GM23248 (cell line): ENCODE data around the gene RIC3. TPM values are rescaled to one million over a fixed set of nuclear protein-coding genes. Genes with fewer than 3 reads are reported as not detected.

Experiments
- DNase-seq: peaks from one replicate; pipeline ENCODE4 v3.0.0-alpha.2; 2015
- H2AFZ ChIP-seq: fragments of 200-600 bp; sonication (generic); 2 replicates; pipeline ENCODE4 v1.6.1; 2016; ENCODE audit warnings: antibody characterized with exemption
- H3F3A ChIP-seq: fragments of 200-600 bp; sonication (generic); 2 replicates; pipeline ENCODE4 v1.6.1; 2016; ENCODE audit warnings: mild to moderate bottlenecking, antibody characterized with exemption, mixed run types; ENCODE audit not compliant: insufficient read depth
- H3K27ac ChIP-seq: fragments of 200-600 bp; sonication (generic); 2 replicates; pipeline ENCODE4 v1.5.1; 2016; ENCODE audit warnings: mild to moderate bottlenecking
- H3K27me3 ChIP-seq: fragments of 200-600 bp; sonication (generic); replicated peaks from 2 replicates; pipeline ENCODE4 v1.6.1; 2016; ENCODE audit warnings: mild to moderate bottlenecking; ENCODE audit not compliant: insufficient read depth
- H3K36me3 ChIP-seq: fragments of 200-600 bp; sonication (generic); 2 replicates; pipeline ENCODE4 v1.6.1; 2016; ENCODE audit warnings: low read depth, mild to moderate bottlenecking
- H3K4me1 ChIP-seq: fragments of 200-600 bp; sonication (generic); 2 replicates; pipeline ENCODE4 v1.6.1; 2016; ENCODE audit warnings: mild to moderate bottlenecking; ENCODE audit not compliant: insufficient read depth
- H3K4me2 ChIP-seq: fragments of 200-600 bp; sonication (generic); one replicate; pipeline ENCODE4 v1.6.1; 2016; ENCODE audit warnings: mild to moderate bottlenecking; ENCODE audit not compliant: unreplicated experiment
- H3K4me3 ChIP-seq: fragments of 200-600 bp; sonication (generic); 2 replicates; pipeline ENCODE4 v1.5.1; 2016; ENCODE audit warnings: mild to moderate bottlenecking
- H3K79me2 ChIP-seq: fragments of 200-600 bp; sonication (generic); 2 replicates; pipeline ENCODE4 v1.6.1; 2016; ENCODE audit warnings: mild to moderate bottlenecking; ENCODE audit not compliant: insufficient read depth
- H3K9ac ChIP-seq: fragments of 200-600 bp; sonication (generic); 2 replicates; pipeline ENCODE4 v1.6.1; 2016; ENCODE audit warnings: mild to moderate bottlenecking
- H3K9me2 ChIP-seq: fragments of 200-600 bp; sonication (generic); 2 replicates; pipeline ENCODE4 v1.6.1; 2016; ENCODE audit warnings: mixed run types, mild to moderate bottlenecking, moderate library complexity; ENCODE audit not compliant: insufficient read depth
- H3K9me3 ChIP-seq: fragments of 200-600 bp; sonication (generic); one replicate; pipeline ENCODE4 v1.6.1; 2017; ENCODE audit warnings: low read depth
- H4K20me1 ChIP-seq: fragments of 200-600 bp; sonication (generic); 2 replicates; pipeline ENCODE4 v1.6.0; 2016; ENCODE audit not compliant: insufficient read depth
- EZH2 ChIP-seq: fragments of 200-600 bp; sonication (generic); IDR thresholded peaks from 2 replicates; pipeline ENCODE4 v1.6.1; 2018; ENCODE audit warnings: antibody characterized with exemption, mild to moderate bottlenecking; ENCODE audit not compliant: insufficient read depth, poor library complexity, severe bottlenecking
- EZH2phosphoT487 ChIP-seq: fragments of 200-600 bp; sonication (generic); IDR thresholded peaks from 2 replicates; pipeline ENCODE4 v1.6.1; 2018; ENCODE audit warnings: antibody characterized with exemption, moderate library complexity, mild to moderate bottlenecking, low read depth; ENCODE audit not compliant: insufficient read depth
- WGBS, 2 experiments: methylation state at CpG; one replicate each; pipeline ENCODE4 v1.1.6; 2015 to 2017; ENCODE audit warnings: low lambda C conversion rate in 2 of 2, low coverage in 1 of 2; ENCODE audit errors: missing lambda C conversion rate in 2 of 2; 5-methylcytosine and 5-hydroxymethylcytosine counted together
- in situ Hi-C: fragments of 300-500 bp; cut with MboI; formaldehyde crosslinking; loops from 2 replicates; pipeline ENCODE4 v1.15.0; 2020
- polyA plus RNA-seq: library from polyadenylated mRNA; unstranded; fragments of >200 nt; fragmentation: Nextera tagmentation; extraction: Ambion mirVana; gene quantifications from 2 replicates; pipeline ENCODE4 v1.2.1, GENCODE V29; 2016
- total RNA-seq: library from RNA; depleted of rRNA; stranded (reverse); fragments of >200 nt; shearing (Covaris generic); gene quantifications from 2 replicates; pipeline ENCODE4 v1.2.3, GENCODE V29; 2014

The RIC3 gene
- total and polyA plus RNA-seq, 2 experiments from 2014 or later: 0.06 TPM; not detected in 1

DNA sequence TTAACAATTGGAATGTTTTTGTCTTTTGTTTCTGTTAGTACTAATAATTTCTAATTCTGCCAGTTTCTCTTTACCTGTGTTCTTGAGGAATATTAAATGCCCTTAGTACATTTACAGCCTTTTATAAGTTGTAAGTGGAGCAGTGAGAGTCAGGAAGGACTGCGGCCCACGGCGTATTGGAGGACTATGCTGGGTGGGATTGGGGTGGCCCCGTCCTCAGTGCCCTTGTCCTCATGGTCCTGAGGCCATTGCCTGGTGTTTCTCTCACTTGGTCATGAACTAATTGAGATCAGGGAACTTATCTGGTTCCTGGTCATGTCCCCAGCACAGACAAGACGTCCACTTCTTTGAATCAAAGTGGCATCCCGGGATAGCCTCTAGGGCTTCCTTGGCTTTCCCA is 84.5 kb downstream of the RIC3 start:
- Histone ChIP-seq H3K36me3 (no peaks in the 10 kb centered on the region), H2AFZ (no peak overlapping the region), H3K9ac (no peak overlapping the region), H3K9me2 (no peaks in the 10 kb centered on the region), H3K9me3 (no peaks in the 10 kb centered on the region), H3F3A (no peaks in the 10 kb centered on the region), H3K4me2 (no peak overlapping the region), H3K4me3 (no peak overlapping the region), H4K20me1 (no peaks in the 10 kb centered on the region), H3K79me2 (peaks cover 56% of the 10 kb centered on the region), H3K27me3 (no peaks in the 10 kb centered on the region), H3K27ac (no peak overlapping the region), H3K4me1 (peaks cover 5% of the 10 kb centered on the region; the same call in 1 of the 2 replicates)
- in situ Hi-C loops: no loop called here
- DNase-seq: no peak
- TF ChIP-seq EZH2: no peak
- no peak for TF ChIP-seq EZH2phosphoT487
- WGBS, 2 experiments: 89 to 92% methylated on average over 6 of the region's 6 CpGs

DNA sequence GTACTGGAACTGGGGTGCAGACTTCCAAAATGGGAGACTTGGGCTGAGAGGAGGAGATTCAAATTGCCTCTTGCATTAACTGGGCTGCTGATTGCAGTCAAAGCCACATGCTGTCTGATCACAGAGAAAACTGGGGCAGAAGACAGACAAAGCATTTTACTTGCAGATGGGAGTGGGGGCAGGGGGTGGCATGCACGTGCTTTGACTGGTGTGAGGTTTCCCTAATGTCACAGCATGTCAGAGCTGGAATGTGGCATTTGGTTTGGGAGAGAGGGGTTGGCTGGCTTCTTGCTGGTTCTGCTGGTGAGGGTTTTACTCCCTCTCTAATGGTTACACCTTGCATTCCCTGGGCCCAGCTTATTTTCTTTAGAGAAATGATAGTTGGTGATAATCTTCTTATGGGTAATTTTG is 84.9 kb downstream of the RIC3 start:
- no peaks in the 10 kb centered on the region for H4K20me1 ChIP-seq
- in situ Hi-C loops: no loop called here

DNA sequence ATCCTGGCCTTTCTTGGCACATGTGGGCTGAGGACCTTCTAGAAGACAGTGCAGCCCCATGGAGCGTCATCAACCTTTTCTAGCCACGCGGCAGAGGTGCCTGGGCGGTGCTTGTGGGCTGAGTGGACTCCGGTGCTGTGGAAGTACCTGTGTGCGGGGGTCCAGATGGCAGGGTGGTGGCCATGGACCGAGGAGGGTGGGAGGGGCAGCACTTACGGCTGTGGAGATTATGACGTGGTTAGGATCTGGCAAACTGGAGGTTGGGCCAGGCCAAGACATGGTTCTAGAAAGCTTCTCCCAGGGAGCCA is 85.8 kb downstream of the RIC3 start:
- H3K4me3 ChIP-seq: no peak overlapping the region
- H3K36me3 ChIP-seq: no peaks in the 10 kb centered on the region
- no peaks in the 10 kb centered on the region for H4K20me1 ChIP-seq
- H3K4me1 ChIP-seq: peaks cover 5% of the 10 kb centered on the region; the same call in 1 of the 2 replicates
- no peaks in the 10 kb centered on the region for H3K9me2 ChIP-seq
- H3K4me2 ChIP-seq: no peak overlapping the region
- peaks cover 46% of the 10 kb centered on the region for H3K79me2 ChIP-seq
- no peaks in the 10 kb centered on the region for H3F3A ChIP-seq
- no peaks in the 10 kb centered on the region for H3K9me3 ChIP-seq
- TF ChIP-seq EZH2 (no peak), EZH2phosphoT487 (no peak)
- in situ Hi-C loops: no loop called here
- H3K9ac ChIP-seq: no peak overlapping the region
- H3K27ac ChIP-seq: no peak overlapping the region
- DNase-seq: no peak
- no peak overlapping the region for H2AFZ ChIP-seq
- 77 to 78% methylated on average over 9 of the region's 9 CpGs for WGBS, 2 experiments
- H3K27me3 ChIP-seq: no peaks in the 10 kb centered on the region

More for the DNA sequence above, 84.9 kb downstream of the RIC3 start:
- H3K9me3 ChIP-seq: no peaks in the 10 kb centered on the region
- TF ChIP-seq EZH2phosphoT487 (no peak), EZH2 (no peak)
- no peaks in the 10 kb centered on the region for H3K36me3 ChIP-seq
- peaks cover 5% of the 10 kb centered on the region; the same call in 1 of the 2 replicates for H3K4me1 ChIP-seq
- no peak overlapping the region for H2AFZ ChIP-seq
- no peaks in the 10 kb centered on the region for H3K27me3 ChIP-seq
- H3F3A ChIP-seq: no peaks in the 10 kb centered on the region
- no peak overlapping the region for H3K4me3 ChIP-seq
- H3K4me2 ChIP-seq: no peak overlapping the region
- H3K79me2 ChIP-seq: peaks cover 55% of the 10 kb centered on the region
- WGBS, 2 experiments: 29 to 35% methylated on average over 1 of the region's 1 CpG
- no peak overlapping the region for H3K9ac ChIP-seq
- DNase-seq: no peak
- no peak overlapping the region for H3K27ac ChIP-seq
- no peaks in the 10 kb centered on the region for H3K9me2 ChIP-seq

DNA sequence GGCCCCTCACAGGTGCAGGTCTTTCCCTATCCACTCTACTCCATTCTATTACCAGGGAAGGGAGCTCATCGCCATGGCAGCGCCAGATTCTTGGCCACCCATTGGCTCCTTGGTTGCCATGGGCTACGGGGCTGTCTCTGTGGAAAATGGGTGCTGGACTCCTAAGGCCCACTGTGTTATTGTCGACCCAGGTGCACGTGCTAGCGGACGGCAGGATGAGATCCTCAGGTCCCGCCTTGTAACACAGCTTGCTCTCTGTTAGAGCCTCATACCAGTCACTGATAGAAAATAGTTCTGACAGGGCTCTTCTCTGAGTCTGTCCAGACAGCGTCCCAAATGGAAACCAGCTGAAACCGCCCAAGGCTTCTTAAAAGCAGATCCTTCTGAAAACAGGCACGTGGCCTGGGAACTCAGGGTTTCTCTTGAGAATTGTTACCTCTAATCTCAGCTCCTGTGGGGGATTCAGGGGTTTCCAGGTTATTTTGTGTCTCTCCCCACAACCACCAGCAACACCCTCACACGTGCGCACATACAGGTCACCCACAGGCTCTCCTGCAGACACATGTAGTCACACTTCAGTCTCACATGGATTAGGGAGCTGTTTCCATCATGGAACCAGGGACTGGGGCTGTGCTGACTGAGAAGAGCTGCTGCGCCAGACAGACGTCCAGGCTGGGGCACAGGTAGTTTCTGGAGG is 86.3 kb downstream of the RIC3 start:
- Histone ChIP-seq H3K79me2 (peaks cover 42% of the 10 kb centered on the region), H3K4me3 (0 out of 2 replicates have a peak overlapping the region, but pooled peaks have one; percentile 74), H3K27ac (no peak overlapping the region), H3K4me1 (peaks cover 5% of the 10 kb centered on the region; the same call in 1 of the 2 replicates), H2AFZ (no peak overlapping the region), H3K36me3 (no peaks in the 10 kb centered on the region), H3F3A (no peaks in the 10 kb centered on the region), H3K9me2 (no peaks in the 10 kb centered on the region), H3K9me3 (no peaks in the 10 kb centered on the region), H3K9ac (peak overlapping the region; percentile 84; the same call in 1 of the 2 replicates), H3K4me2 (no peak overlapping the region), H3K27me3 (no peaks in the 10 kb centered on the region), H4K20me1 (no peaks in the 10 kb centered on the region)
- DNase-seq: peak; percentile 35
- TF ChIP-seq EZH2 (no peak), EZH2phosphoT487 (no peak)
- in situ Hi-C loops: no loop called here
- WGBS, 2 experiments: 58 to 60% methylated on average over 15 of the region's 15 CpGs
